Suppressor macrophage treated with lipopolysaccharide for 1 hour (primary cell): ENCODE measurements around the gene ERFL.
"Not testable (repeated sequence)": the region's sequence is repeated elsewhere in the genome, so short reads cannot be mapped to it uniquely, and the experiment has no call there.

Experiments
- DNase-seq, 3 donors: peaks; one replicate each; pipeline ENCODE4 v3.0.0-alpha.2; 2020 to 2022

Gene ERFL

GRCh38 chr19:41875973-41876372 lies 52.3 kb downstream of the ERFL start:
- not testable (repeated sequence) for DNase-seq

GRCh38 chr19:41872775-41873647 lies 55.2 kb downstream of the ERFL start:
- peak; percentile 54 to 71 (median 55) for DNase-seq

- no peak for DNase-seq
Measured at GRCh38 chr19:41872384-41872774, 55.9 kb downstream of the ERFL start.

- peak; percentile 71 to 79 (median 73) for DNase-seq
Measured at GRCh38 chr19:41871573-41872383, 56.5 kb downstream of the ERFL start.

- peak; percentile 30 to 62 (median 53) for DNase-seq
Measured at GRCh38 chr19:41870401-41870873, 57.8 kb downstream of the ERFL start.

GRCh38 chr19:41869374-41869955 lies 58.8 kb downstream of the ERFL start:
- no peak for DNase-seq

GRCh38 chr19:41868989-41869300 lies 59.3 kb downstream of the ERFL start:
- DNase-seq = no peak

- no peak for DNase-seq
Measured at GRCh38 chr19:41868120-41868988, 59.9 kb downstream of the ERFL start.

- DNase-seq = no peak
Measured at GRCh38 chr19:41866284-41866683, 62.0 kb downstream of the ERFL start.

- no peak for DNase-seq
Measured at GRCh38 chr19:41864374-41864773, 63.9 kb downstream of the ERFL start.

- DNase-seq = peak; percentile 34 to 53 (median 47)
Measured at GRCh38 chr19:41863209-41863931, 64.9 kb downstream of the ERFL start.

- DNase-seq = no peak
Measured at GRCh38 chr19:41862445-41862986, 65.7 kb downstream of the ERFL start.

GRCh38 chr19:41861846-41862245 lies 66.4 kb downstream of the ERFL start:
- no peak for DNase-seq

GRCh38 chr19:41861116-41861768 lies 67.0 kb downstream of the ERFL start:
- DNase-seq = peak in 2 of 3 donors; percentile 27 to 29

- DNase-seq = peak; percentile 27 to 44 (median 35)
Measured at GRCh38 chr19:41860419-41861115, 67.7 kb downstream of the ERFL start.

- DNase-seq = peak; percentile 99 to 100 (median 99)
Measured at GRCh38 chr19:41859618-41860418, 68.4 kb downstream of the ERFL start, which contains the start of gene RPS19. RPS19 (plus strand) TSS chr19:41860255; CDS start chr19:41860775, 520 bp downstream.

GRCh38 chr19:41859213-41859617 lies 69.0 kb downstream of the ERFL start:
- DNase-seq = no peak
